Measurements from ENCODE around the gene NRXN3.

GRCh38 chr14:78763746-78764145, 593.6 kb downstream of the NRXN3 start:
- TF ChIP-seq, protein P1, sequence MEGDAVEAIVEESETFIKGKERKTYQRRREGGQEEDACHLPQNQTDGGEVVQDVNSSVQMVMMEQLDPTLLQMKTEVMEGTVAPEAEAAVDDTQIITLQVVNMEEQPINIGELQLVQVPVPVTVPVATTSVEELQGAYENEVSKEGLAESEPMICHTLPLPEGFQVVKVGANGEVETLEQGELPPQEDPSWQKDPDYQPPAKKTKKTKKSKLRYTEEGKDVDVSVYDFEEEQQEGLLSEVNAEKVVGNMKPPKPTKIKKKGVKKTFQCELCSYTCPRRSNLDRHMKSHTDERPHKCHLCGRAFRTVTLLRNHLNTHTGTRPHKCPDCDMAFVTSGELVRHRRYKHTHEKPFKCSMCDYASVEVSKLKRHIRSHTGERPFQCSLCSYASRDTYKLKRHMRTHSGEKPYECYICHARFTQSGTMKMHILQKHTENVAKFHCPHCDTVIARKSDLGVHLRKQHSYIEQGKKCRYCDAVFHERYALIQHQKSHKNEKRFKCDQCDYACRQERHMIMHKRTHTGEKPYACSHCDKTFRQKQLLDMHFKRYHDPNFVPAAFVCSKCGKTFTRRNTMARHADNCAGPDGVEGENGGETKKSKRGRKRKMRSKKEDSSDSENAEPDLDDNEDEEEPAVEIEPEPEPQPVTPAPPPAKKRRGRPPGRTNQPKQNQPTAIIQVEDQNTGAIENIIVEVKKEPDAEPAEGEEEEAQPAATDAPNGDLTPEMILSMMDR (conservative IDR thresholded peaks at IDR 0.05; ENCODE audit: low read depth, low read length) = no peak
- TF ChIP-seq EZH2 (IDR thresholded peaks at IDR 0.05; ENCODE audit: low read length, unreplicated experiment) (no peak), EZH2phosphoT487 (IDR thresholded peaks at IDR 0.05; ENCODE audit: borderline replicate concordance, low read length) (no peak)
